ENCODE measurements around the gene DPM2.
A peak's percentile ranks its signal among the peaks of the same experiment; 100 is the strongest.

The DPM2 gene

DNA sequence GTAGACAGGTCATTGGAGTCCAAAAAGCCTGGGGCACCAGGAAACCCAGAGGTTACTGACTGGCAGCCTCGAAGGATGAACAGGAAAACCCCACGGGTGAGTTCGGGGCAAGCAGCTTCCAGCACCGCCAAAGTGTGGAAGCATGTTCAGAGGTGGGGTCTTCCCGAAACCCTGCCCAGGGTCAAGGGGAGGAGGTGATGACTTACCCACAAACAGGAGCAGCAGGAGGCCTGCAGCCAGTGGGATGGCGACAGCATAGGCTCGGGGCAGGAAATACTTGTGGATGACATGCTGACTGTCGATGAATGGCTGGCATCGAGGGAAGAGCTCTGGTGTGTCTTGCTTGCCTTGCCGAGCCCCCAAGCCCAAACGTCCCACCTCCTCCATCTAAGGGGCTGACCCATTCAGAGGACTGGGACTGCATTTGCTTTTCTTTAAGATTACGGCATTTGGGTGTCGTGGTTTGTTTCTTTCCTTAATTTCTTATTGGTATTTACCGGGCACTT lies 1.3 kb downstream of the DPM2 start:
- DNase-seq (ENCODE audit: low spot score), result no peak

DNA sequence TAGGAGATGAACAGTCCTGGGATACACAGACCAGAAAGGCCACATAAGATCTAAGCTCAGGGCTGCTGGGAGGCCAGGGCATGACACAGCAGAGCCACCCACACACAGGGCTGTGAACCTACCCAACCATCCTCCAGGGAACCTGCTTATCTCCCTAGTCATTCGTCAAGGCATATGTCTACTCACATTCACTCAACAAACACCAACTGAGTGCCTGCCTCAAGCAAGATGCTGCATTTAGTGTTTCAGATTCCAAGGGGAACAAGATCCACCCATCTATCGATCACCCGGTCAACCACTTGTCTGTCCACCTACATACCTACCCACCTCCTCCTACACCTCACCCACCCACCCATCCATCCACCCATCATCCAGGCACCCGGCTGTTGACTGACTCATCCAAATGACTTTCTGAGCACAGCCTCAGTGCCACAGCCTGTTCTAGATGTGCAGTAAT lies 1.9 kb downstream of the DPM2 start:
- no peak for DNase-seq (ENCODE audit: low spot score)

DNA sequence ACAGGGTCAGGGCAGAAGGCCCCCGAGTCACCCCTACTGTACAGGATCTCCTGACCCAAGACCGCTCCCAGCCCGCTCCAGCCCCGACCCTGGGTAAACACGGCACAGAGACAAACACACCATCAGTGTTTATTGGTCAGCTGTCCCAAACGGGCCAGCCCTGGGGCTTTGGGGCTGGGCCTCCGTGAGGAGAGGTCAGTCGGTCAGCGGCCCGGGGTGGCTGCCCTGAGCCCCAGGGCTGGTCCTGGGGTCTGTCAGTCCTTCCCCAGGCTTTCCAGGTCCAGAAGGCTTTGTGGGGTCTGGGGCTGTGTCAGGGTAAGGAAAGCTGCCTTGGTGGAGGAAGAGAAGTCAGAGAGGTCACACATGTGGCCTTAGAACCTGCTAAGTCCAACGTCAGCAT lies 2.7 kb downstream of the DPM2 start:
- no peak for DNase-seq (ENCODE audit: low spot score)

DNA sequence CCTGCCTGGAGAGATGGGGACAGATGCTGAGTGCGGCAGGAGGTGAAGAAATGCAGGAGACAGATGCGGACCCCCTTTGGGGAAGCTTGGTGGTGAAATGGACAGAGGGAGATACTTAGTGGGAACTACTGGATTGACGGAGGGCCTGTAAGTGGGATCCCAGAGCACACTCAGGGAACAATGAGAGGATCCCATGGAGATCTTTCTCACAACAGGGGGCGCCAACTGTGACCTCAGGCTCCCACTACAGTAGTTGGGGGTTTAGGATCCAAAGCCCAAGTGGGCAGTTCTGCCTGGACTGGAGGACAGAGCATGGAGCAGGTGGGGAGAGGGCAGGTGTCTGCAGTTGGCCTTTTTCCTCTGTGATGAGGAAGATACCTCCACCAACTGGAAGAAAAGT lies 3.4 kb downstream of the DPM2 start:
- DNase-seq (ENCODE audit: low spot score), result no peak

DNA sequence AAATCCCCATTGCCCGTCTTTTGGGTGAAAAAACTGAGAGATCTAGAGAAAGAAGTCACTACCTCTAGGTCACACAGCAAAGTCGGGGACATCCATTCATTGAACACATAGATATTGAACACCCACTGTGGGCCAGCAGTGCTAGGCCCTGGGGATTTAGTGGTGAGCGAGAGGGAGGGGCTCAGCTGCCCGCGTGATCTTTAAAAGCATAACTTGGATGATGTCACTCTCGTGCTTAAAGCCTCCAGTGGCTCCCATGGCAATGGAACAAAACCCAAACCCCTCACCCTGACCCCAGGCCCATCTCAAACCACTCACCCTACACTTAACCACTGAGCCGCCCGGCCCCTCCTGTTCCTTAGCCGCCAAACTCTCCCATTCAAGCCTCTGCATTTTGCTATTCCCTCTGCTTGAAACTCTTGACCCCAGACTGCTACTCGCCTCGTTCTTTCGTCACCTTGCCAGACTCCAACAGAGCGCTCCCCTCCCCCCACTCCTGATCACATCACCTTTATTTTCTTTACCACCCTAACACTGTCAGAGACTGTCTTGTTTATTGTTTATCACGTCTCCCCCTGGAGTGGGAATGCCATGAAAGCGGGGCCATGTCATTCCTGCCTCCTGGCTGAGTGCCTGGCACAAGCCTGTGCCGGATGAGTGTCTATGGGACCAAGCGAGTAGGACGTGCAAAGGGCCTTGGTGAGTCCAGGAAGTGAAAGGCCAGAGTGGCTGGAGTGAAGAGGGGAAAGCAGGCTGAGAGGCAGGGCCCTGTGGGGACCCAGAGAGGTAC lies 6.4 kb downstream of the DPM2 start:
- DNase-seq (ENCODE audit: low spot score), result no peak

DNA sequence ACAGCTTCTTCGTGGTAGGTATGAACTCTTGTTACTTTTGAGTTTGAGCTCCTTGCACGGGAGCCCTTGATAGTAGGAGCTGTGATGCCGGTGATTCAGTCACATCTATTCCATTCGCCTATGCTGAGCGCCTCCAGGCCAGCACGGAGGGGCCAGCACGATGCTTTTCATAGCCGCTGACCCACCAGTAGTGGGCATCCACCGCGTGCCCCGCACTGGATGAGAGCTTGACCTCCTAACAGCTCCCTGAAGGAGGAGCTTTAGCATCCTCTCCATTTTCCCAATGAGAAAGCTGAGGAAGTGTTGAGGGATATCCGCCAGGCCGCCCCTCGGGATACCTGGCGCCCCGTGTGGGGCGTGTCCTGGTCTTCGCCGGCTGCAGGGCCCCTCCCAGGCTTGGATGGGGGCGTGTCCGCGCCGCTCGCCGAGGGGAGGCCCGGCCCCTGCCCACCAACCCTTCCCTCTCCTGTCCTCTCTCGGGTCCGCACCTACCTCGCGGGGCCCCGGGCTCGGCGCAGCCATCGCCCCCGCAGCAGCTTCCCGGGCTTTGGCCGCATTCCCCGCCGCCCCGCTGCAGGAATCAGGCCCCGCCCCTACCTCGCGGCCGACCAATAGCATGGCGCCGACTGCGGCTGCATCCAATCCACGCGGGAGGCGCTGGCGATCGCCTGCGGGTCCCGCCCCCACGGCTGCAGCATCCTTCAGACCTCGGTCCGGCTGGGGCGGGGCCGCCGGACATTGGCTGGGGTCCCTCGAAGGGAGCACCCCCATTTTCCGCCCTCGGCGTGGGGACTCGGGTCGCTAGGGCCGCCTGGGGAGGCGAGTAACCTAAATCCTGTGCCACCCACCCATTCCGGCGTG lies 7.2 kb downstream of the DPM2 start, which contains the start of gene PIP5KL1:
Gene PIP5KL1 (minus strand): TSS at position 547 of the 861 bp plus-strand sequence. CDS start 25 bp downstream, at position 522.
- peak; percentile 90 for DNase-seq (ENCODE audit: low spot score)

DNA sequence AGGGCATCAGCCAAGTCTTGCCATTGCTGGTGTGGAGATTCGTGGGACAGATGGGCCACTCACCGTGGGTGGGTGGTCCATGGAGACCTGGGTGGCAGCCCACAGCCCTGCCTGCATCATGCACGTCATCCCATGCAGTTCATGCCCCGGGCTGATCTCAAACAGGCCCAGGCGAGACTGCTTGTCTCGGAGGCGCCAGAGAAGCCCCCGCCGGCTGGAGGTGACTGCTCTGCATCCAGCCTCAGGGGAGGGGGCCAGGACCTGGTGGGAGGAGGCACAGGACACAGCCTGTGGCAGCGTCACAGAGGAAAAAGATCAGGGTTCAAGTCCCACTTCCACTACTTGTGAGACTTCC lies 8.1 kb downstream of the DPM2 start:
- no peak for DNase-seq (ENCODE audit: low spot score)

DNA sequence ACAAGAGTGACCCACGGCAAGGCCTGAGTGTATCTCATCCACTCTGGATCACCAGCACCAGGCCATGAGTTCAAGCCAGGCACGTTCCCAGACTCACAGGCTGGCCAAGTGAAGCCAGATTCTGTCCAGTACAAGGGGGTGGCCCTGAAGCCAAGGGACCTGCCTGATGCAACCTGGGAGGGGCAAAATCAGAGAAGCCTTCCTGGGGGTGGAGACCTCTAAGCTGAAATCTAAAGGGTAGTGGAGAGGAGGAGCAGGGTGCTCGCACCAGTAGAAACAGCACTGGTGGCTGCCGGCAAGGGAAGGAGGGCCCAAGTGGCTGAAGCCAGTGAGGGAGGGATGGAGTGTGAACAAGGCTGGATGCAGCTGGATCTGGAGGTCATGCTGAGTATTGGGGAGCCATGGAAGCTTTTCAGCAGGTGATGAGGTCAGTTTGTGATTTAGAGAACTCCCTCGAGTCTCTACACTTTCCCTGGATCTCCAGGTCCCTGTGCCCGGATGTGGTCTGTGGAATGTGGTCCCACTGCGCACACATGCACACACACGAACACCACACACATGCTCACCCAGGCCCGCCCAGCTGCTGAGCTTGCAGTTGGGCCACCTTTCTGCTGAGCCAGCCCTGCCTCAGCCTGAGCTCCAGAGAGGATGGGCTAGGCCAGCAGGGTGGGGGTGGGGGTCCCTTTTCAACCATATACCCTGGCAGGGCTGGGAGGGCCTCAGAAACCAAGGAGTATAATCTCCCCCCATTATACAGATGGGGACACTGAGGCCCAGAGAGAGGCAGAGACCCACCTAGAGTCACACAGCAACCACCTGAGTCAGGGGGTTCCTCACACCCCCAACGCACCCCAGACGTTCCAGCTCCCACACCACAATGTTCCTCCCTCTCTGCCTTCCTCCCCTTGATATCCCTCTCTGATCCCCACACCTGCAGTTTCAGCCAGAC lies 8.7 kb downstream of the DPM2 start:
- no peak for DNase-seq (ENCODE audit: low spot score)

DNA sequence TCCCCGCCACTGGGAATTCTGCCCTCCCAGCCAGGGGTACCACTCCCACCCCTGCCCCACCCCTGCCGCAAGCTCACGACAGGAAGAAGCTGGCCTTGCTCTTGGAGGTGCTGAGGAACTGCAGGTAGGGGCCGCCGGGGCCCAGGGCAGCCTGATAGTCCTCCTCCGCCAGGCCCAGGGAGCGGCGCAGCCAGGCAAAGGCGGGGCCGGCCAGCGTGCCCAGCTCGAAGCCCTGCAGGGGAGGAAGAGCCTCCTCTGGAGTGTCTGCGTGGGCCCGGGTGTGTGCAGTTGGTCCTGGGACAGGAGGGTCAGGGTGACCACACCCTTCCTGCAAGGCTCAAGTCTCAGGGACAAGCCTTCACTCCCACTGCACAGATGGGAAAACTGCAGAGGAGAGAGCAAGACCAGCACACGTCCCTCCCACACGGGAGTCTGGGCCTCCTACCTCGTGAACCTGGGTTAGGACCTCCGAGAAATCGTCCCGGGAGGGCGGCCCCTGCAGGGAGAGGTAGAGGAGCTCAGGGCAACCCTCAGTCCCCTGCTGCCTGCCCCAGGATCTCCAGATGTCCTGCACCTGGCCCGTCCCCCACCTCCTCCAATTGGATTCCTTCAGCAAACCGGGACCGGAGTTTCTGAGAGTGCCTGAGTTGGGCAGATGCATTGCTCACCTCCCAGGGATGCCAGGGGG lies 9.5 kb downstream of the DPM2 start:
- DNase-seq (ENCODE audit: low spot score), result no peak

DNA sequence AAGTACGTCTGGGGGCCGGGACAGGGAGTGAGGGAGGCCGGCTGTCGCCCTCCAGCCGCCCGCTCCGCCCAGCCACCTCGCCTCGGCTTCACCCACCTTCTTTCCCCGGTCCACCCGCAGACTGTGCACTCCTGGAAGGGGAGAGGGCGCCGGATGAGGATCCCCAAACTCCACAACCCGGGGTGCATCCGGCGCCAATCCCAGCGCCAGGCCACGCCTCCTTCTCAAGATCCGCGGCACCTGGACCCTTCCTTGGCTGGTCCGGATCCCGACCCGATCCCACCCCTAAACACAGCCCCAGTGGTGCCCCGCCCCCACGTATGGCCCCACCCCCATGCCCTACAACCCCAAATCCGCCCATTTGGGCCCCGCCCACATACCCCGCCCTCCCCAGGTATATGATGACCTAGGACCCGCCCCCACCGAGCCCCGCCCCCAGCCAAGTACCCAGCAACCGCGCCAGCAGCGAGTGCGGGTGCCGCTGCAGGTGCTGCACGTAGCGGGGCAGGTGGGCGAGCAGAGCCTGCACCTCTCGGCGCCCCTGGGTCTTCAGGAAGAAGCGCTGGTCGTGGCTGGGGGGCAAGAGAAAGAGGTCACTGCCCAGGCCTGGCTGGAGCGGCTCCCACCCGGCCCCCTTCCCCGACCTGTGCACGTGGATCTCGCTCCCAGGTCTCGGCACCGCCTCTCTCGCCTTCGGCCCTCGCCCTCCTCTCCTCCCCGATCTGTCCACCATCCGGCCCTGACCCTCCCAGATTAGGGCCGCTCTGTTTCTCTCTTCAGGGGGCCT lies 10.3 kb downstream of the DPM2 start:
- DNase-seq (ENCODE audit: low spot score), result no peak

DNA sequence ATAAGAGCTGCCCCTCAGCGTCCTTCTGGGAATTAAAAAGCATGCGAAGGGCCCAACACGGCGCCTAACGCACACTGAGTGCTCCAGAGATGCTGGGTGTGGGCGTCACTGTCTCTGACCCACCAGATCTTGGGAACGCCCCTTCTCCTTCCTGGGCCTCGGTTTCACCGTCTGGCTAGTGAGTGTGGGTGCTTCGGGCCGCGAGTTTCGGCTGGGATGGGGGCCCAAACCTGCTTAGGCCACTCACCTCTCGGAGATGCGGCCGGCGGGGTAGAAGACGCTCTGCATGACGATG lies 10.8 kb downstream of the DPM2 start:
- no peak for DNase-seq (ENCODE audit: low spot score)

DNA sequence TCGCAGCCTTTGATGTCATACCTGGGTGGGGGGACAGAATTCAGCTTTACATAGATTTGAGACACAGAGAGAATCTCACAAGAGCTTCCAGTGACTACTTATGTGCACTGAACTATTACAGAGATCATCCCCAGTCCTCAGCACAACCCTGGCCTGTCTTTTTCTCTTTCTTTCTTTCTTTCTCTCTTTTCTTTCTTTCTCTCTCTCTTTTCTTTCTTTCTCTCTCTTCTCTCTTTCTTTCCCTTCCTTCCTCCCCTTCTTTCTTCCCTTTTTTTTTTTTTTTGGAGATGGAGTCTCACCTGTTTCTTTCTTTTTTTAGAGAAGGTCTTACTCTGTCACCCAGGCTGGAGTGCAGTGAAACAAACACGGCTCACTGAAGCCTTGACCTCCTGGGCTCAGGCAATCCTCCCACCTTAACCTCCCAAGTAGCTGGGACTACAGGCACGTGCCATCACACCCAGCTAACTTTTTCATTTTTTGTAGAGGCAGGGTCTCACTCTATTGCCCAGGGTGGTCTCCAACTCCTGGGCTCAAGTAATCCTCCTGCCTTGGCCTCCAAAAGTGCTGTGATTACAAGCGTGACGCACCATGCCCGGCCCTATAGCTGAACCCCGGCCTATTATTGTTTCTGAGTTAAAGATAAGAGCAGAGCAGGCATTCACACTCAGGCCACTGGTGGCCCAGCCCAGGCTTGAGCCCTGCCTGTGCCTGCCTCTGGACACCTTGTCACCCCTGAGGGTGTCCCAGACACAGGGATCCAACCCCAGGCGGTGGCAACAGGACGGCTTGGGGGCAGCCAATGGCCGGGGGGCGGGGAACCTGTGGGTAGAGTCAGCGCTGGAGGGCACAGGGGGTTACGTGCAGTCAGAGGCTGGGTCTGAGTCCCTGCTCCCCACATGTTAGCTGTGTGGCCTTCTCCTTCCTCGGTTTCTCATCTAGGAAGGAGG lies 11.4 kb downstream of the DPM2 start:
- no peak for DNase-seq (ENCODE audit: low spot score)

DNA sequence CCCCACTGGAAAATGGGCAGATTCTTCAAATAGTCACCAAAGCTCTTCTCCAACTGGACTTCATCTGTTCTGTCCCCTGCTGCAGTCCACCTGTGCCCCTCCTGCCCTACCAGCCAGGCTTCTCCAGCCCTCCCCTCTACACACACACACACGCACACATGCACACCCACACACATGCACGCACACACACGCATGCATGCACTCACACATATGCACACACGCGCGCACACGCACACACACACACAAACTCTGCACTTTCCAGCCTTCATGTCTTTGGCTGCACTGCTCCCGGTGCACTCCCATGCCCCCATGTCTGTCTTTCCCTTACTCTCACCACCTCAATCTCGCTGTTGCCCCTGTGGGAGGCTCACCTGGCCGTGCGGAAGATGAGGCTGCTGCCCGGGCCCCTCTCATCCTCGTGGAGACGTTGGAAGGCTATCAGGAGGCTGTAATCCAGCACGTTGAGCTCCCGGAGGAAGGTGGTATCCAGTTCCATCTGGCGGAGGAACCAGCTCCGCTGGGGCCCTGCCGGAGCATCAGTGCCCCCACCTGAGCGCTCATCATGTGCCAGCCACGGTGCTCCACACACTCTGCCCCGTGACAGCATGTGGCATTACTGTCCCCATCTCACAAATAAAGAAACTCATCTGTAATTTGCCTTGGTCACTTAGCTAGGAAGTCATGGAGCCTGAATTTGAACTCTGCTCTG lies 12.8 kb downstream of the DPM2 start:
- DNase-seq (ENCODE audit: low spot score), result no peak

DNA sequence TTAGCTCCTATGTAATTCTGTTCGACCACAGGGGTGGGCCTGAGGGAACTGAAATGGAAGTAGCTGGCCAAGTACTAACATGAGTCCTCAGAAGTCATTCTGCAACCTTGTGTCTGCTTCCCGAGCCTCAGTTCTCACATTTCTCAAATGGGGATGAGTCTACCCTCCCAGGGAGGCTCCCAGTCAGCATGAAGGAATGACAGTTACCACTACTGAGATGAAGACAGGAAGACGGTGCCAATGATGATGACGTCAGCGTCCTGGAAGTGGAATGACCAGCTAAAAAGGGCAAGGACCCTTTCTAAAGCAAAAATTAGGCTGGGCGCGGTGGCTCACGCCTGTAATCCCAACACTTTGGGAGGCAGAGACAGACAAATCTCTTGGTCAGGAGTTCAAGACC lies 13.9 kb downstream of the DPM2 start:
- no peak for DNase-seq (ENCODE audit: low spot score)

DNA sequence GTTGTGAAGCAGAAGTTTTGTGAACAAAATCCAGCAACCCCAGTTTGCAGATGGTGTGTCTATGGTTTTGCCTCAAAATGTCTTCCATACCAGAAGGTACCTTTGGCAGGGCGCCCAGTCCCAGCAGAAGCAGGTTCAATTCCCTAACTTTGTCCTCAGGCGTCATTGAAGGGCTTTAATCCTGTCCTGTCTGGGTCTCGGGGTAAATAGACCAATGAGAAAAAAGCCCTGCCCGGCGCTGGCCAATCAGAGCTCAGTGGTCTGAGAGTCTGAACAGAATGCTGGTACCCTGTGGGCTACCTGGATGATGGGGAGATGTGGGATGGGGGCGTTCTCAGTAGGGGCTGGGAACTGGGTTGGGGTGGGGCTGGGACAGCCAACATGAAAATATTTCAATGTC lies 14.6 kb downstream of the DPM2 start:
- no peak for DNase-seq (ENCODE audit: low spot score)

DNA sequence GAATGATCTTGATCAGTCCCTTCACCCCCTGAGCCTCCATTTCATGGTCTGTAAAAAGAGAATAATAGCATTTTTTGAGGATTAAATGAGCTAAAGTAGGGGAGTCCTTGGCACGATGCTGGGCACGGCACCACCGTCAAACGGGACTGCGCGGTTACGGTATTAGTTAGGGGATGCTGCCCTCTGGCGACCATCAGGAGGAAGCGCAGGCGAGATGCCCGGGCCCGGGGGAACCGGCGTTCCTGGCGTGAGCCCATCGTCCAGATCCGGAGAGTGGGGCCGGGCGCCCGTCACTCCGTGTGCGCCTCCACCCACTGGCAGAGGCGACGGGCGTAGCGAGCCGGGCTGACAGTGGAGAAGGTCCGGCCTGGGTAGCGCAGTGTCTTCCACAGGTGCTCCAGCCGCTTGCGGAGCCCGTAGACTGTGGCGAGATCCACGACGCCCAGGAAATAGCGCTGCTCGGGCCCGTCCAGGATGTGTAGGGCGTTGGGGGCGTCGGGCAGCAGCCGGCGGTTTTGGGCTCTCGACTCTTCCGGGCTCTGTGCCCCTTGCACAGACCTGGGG lies 16.0 kb downstream of the DPM2 start:
- no peak for DNase-seq (ENCODE audit: low spot score)

DNA sequence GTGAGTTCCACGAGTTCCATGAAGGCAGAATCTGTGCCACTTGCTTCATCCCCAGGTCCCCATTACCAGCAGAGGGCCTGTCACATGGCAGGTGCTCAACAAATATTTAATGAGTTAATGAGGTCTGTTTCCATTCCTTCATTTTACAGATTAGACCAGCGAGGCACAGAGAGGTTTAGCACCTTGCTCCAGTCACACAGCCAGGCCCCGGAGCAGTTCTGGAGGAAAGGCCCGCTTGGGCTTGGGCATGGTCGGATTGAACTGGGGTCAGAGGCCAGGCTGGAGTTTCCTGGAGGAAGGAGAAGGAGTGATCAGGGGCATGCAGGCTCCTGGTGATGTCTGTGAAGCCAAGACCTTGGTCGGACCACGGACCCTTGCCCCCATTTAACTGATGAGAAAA lies 16.9 kb downstream of the DPM2 start:
- DNase-seq (ENCODE audit: low spot score), result no peak

DNA sequence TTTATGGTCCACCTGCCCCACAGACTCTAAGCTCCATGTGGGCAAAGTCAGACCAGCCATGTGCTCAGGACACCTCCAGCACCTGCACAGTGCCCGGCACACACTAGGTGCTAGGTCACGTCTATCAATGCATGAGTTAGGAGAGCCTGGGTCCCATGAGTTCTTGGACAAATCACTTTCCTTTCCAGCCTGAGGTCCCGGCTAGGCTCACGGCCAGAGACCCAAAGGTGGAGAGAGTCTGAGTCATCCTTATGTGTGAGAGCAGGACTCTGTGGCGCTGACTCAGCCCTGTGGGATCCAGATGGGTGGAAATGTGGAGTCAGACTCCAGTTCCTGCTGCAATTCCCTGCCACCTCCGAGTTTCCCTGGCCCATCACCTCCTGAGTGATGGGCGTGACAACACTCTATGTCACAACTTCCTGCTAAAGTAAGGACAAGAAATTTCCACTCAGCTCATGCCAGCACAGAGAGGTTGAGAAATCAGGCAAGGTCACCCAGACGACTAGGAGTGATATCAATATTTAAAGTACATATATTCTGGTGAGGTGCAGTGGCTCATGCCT lies 18.3 kb downstream of the DPM2 start:
- DNase-seq (ENCODE audit: low spot score), result no peak

Measured in left forelimb (tissue), 1 donor.